Transverse colon (tissue), 3 donors: ENCODE data around the gene HSPB8.

ENCODE experiments used
- CTCF ChIP-seq, 5 experiments: fragments of 200-600 bp in 3 of 5; fragments of 450-650 bp in 2 of 5; sonication (generic) in 3 of 5; IDR thresholded peaks; 1 replicate in 2 of 5; 2 replicates in 3 of 5; pipeline ENCODE4 v1.5.1; 2016 to 2017; ENCODE audit warnings: antibody characterized with exemption in 5 of 5, inconsistent platforms in 3 of 5, mild to moderate bottlenecking in 2 of 5, moderate library complexity in 1 of 5
- POLR2A ChIP-seq: fragments of 450-650 bp; IDR thresholded peaks from one replicate; pipeline ENCODE4 v1.6.1; 2016; ENCODE audit warnings: antibody characterized with exemption, mild to moderate bottlenecking, moderate library complexity

- TF ChIP-seq CTCF (IDR thresholded peaks at IDR 0.05) (no peak), POLR2A (no peak)
Measured at GRCh38 chr12:119153477-119154434, 25.0 kb upstream of the HSPB8 start.
